Neural cell (in vitro differentiated cells): ENCODE measurements around the gene DGLUCY. TPM values are rescaled to one million over a fixed set of nuclear protein-coding genes. Genes with fewer than 3 reads are reported as not detected.

ENCODE experiments used
- H2AFZ ChIP-seq: fragments of 200-600, 300-800 bp; sonication (generic), shearing (Covaris generic); 2 replicates; pipeline ENCODE4 v1.6.0; 2014; ENCODE audit warnings: low read depth, mild to moderate bottlenecking, antibody characterized with exemption, low read length, moderate library complexity
- H3F3A ChIP-seq: fragments of 200-600 bp; shearing (Covaris generic); 2 replicates; pipeline ENCODE4 v1.6.1; 2016; ENCODE audit warnings: mild to moderate bottlenecking, moderate library complexity, mixed read lengths, antibody characterized with exemption, low read length; ENCODE audit not compliant: insufficient read depth, poor library complexity, severe bottlenecking
- H3K27ac ChIP-seq: fragments of 200-600, 300-800 bp; sonication (generic), shearing (Covaris generic); 2 replicates; pipeline ENCODE4 v1.5.1; 2014; ENCODE audit warnings: mild to moderate bottlenecking, low read length, moderate library complexity
- H3K27me3 ChIP-seq: fragments of 300-800, 200-600 bp; sonication (generic), shearing (Covaris generic); 2 replicates; pipeline ENCODE4 v1.6.0; 2014; ENCODE audit warnings: mild to moderate bottlenecking, low read depth, low read length, moderate library complexity; ENCODE audit not compliant: insufficient read depth
- H3K36me3 ChIP-seq: fragments of 300-800, 200-600 bp; sonication (generic), shearing (Covaris generic); 2 replicates; pipeline ENCODE4 v1.5.1; 2014; ENCODE audit warnings: mild to moderate bottlenecking, antibody characterized with exemption, low read length, moderate library complexity; ENCODE audit not compliant: insufficient read depth
- H3K4me2 ChIP-seq: fragments of 300-800, 200-600 bp; sonication (generic), shearing (Covaris generic); 2 replicates; pipeline ENCODE4 v1.6.0; 2014; ENCODE audit warnings: mild to moderate bottlenecking, low read length
- H3K4me3 ChIP-seq: fragments of 300-800, 200-600 bp; sonication (generic), shearing (Covaris generic); 2 replicates; pipeline ENCODE4 v1.5.1; 2014; ENCODE audit warnings: mild to moderate bottlenecking, low read length, moderate library complexity
- H3K79me2 ChIP-seq: fragments of 200-600 bp; shearing (Covaris generic); replicated peaks from 2 replicates; pipeline ENCODE4 v1.6.0; 2014; ENCODE audit warnings: mild to moderate bottlenecking, low read length, moderate library complexity; ENCODE audit not compliant: insufficient read depth
- H3K9ac ChIP-seq: fragments of 300-800, 200-600 bp; sonication (generic), shearing (Covaris generic); 2 replicates; pipeline ENCODE4 v1.6.1; 2016; ENCODE audit warnings: mild to moderate bottlenecking, low read length, mixed read lengths
- H3K9me2 ChIP-seq: fragments of 200-600 bp; shearing (Covaris generic); 2 replicates; pipeline ENCODE4 v1.6.1; 2016; ENCODE audit warnings: mild to moderate bottlenecking, low read length, mixed read lengths; ENCODE audit not compliant: insufficient read depth
- H3K9me3 ChIP-seq: fragments of 200-600, 300-800 bp; sonication (generic), shearing (Covaris generic); 2 replicates; pipeline ENCODE4 v1.6.1; 2016; ENCODE audit warnings: mild to moderate bottlenecking, mixed run types, low read length, moderate library complexity, mixed read lengths
- H4K20me1 ChIP-seq: fragments of 200-600 bp; shearing (Covaris generic); 2 replicates; pipeline ENCODE4 v1.6.1; 2016; ENCODE audit warnings: mild to moderate bottlenecking, mixed run types; ENCODE audit not compliant: insufficient read depth
- EP300 ChIP-seq: fragments of 450-650 bp; conservative IDR thresholded peaks from 2 replicates; pipeline ENCODE4 v1.6.1; 2014; ENCODE audit warnings: antibody characterized with exemption, mild to moderate bottlenecking, moderate library complexity; ENCODE audit not compliant: poor library complexity, severe bottlenecking
- EZH2 ChIP-seq: fragments of 200-600, 300-800 bp; shearing (Covaris generic), sonication (generic); IDR thresholded peaks from 2 replicates; pipeline ENCODE4 v1.6.1; 2014; ENCODE audit warnings: antibody characterized with exemption, low read length, borderline replicate concordance, mild to moderate bottlenecking; ENCODE audit not compliant: insufficient read depth, poor library complexity, severe bottlenecking
- MXI1 ChIP-seq: fragments of 450-650 bp; conservative IDR thresholded peaks from 2 replicates; pipeline ENCODE4 v1.6.1; 2014; ENCODE audit warnings: antibody characterized with exemption, mild to moderate bottlenecking; ENCODE audit not compliant: poor library complexity, severe bottlenecking
- POLR2AphosphoS5 ChIP-seq: IDR thresholded peaks from 2 replicates; pipeline ENCODE4 v1.6.1; 2012
- RAD21 ChIP-seq: fragments of 450-650 bp; conservative IDR thresholded peaks from 2 replicates; pipeline ENCODE4 v1.6.1; 2014; ENCODE audit warnings: antibody characterized with exemption, mild to moderate bottlenecking, moderate library complexity
- REST ChIP-seq: IDR thresholded peaks from 2 replicates; pipeline ENCODE4 v1.6.1; 2012; ENCODE audit warnings: borderline replicate concordance
- SMC3 ChIP-seq: fragments of 450-650 bp; conservative IDR thresholded peaks from 2 replicates; pipeline ENCODE4 v1.6.1; 2014; ENCODE audit warnings: antibody characterized with exemption, mild to moderate bottlenecking, moderate library complexity; ENCODE audit not compliant: poor library complexity
- TAF1 ChIP-seq: IDR thresholded peaks from 2 replicates; pipeline ENCODE4 v1.6.1; 2012; ENCODE audit warnings: low read depth
- polyA minus RNA-seq: library from RNA; depleted of rRNA, polyadenylated mRNA; stranded (reverse); fragments of >200 nt; gene quantifications from 2 replicates; pipeline ENCODE4 v1.2.3, GENCODE V29; 2014
- polyA plus RNA-seq: library from polyadenylated mRNA; depleted of rRNA; stranded (reverse); fragments of >200 nt; gene quantifications from 2 replicates; pipeline ENCODE4 v1.2.3, GENCODE V29; 2014
- TF ChIP-seq, protein P1 (sequence below): fragments of 450-650 bp; IDR thresholded peaks from 2 replicates; pipeline ENCODE4 v1.5.1; 2014; ENCODE audit warnings: antibody characterized with exemption, mild to moderate bottlenecking, moderate library complexity; ENCODE audit not compliant: poor library complexity, severe bottlenecking

DGLUCY gene, protein sequence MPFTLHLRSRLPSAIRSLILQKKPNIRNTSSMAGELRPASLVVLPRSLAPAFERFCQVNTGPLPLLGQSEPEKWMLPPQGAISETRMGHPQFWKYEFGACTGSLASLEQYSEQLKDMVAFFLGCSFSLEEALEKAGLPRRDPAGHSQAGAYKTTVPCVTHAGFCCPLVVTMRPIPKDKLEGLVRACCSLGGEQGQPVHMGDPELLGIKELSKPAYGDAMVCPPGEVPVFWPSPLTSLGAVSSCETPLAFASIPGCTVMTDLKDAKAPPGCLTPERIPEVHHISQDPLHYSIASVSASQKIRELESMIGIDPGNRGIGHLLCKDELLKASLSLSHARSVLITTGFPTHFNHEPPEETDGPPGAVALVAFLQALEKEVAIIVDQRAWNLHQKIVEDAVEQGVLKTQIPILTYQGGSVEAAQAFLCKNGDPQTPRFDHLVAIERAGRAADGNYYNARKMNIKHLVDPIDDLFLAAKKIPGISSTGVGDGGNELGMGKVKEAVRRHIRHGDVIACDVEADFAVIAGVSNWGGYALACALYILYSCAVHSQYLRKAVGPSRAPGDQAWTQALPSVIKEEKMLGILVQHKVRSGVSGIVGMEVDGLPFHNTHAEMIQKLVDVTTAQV
- polyA plus RNA-seq (30.5 and 35.8 TPM in 2 replicates), polyA minus RNA-seq (26.9 and 35.3 TPM in 2 replicates)

DNA sequence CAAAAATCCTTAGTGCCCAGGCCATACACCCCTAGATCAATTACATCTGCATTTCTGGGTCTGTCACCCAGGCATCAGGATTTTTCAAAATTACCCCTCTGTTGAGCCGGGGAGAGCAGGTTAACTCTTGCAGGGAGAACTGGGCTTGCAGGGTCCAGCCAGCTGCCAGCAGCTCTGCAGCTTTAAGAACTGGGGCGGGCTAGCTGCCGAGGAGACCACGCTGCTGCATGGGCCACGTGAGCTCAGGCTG, at the start of gene DGLUCY:
DGLUCY (plus strand) TSS at position 245 of the 250 bp plus-strand sequence. CDS start 46,222 bp downstream, outside the sequence.
- peak within 1 kb of the TSS; percentile 65 for H3K9ac ChIP-seq
- H3K36me3 ChIP-seq = no peaks in the 10 kb centered on the region
- no peaks in the 10 kb centered on the region for H3F3A ChIP-seq
- no peaks in the 10 kb centered on the region for H3K27me3 ChIP-seq
- H3K79me2 ChIP-seq = no peaks in the 10 kb centered on the region
- H3K4me3 ChIP-seq = peak within 1 kb of the TSS; percentile 66
- no peaks in the 10 kb centered on the region for H3K9me3 ChIP-seq
- peak within 1 kb of the TSS; percentile 55 for H3K27ac ChIP-seq
- peak within 1 kb of the TSS; percentile 74 for H2AFZ ChIP-seq
- TF ChIP-seq, protein P1, sequence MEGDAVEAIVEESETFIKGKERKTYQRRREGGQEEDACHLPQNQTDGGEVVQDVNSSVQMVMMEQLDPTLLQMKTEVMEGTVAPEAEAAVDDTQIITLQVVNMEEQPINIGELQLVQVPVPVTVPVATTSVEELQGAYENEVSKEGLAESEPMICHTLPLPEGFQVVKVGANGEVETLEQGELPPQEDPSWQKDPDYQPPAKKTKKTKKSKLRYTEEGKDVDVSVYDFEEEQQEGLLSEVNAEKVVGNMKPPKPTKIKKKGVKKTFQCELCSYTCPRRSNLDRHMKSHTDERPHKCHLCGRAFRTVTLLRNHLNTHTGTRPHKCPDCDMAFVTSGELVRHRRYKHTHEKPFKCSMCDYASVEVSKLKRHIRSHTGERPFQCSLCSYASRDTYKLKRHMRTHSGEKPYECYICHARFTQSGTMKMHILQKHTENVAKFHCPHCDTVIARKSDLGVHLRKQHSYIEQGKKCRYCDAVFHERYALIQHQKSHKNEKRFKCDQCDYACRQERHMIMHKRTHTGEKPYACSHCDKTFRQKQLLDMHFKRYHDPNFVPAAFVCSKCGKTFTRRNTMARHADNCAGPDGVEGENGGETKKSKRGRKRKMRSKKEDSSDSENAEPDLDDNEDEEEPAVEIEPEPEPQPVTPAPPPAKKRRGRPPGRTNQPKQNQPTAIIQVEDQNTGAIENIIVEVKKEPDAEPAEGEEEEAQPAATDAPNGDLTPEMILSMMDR = no peak
- TF ChIP-seq MXI1 = peak; percentile 87
- no peaks in the 10 kb centered on the region for H4K20me1 ChIP-seq
- no peaks in the 10 kb centered on the region for H3K9me2 ChIP-seq
- H3K4me2 ChIP-seq = peak within 1 kb of the TSS; percentile 87

DNA sequence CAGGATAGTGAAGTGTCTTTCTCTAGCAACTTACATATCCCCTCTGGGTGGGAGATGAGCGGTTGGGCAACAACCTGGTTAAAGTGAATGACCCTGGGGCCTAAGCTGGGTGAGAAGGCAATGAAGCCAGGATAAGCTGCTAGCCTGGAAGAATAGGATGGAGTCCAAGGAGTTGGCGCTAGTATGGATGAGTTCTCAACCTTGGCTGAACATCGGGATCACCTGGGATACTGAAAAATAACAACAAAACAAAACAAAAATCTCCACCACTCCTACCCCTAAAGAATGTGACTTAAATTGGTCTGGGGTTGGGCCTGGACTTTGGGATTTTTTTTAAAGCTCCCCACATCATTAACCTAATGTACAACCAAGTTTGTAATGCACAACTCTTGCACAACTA, 48.6 kb upstream of the DGLUCY start:
- Histone ChIP-seq H3K4me2 (no peak overlapping the region), H2AFZ (no peak overlapping the region), H3K9ac (no peak overlapping the region), H3K27me3 (no peaks in the 10 kb centered on the region), H3F3A (no peaks in the 10 kb centered on the region), H3K79me2 (no peaks in the 10 kb centered on the region), H4K20me1 (no peaks in the 10 kb centered on the region), H3K4me3 (no peak overlapping the region), H3K36me3 (no peaks in the 10 kb centered on the region), H3K9me2 (no peaks in the 10 kb centered on the region), H3K27ac (no peak overlapping the region), H3K9me3 (no peaks in the 10 kb centered on the region)
- no peak for TF ChIP-seq EZH2
- no peak for TF ChIP-seq POLR2AphosphoS5
- no peak for TF ChIP-seq EP300
- TF ChIP-seq SMC3 = no peak
- TF ChIP-seq RAD21 = no peak
- no peak for TF ChIP-seq REST
- no peak for TF ChIP-seq MXI1
- TF ChIP-seq TAF1 = no peak
